HG03095 (cell line): ENCODE results near the gene HIGD1C.
"Not testable (repeated sequence)": the region's sequence is repeated elsewhere in the genome, so short reads cannot be mapped to it uniquely, and the experiment has no call there.

ENCODE experiments used
- ATAC-seq: cut with Tn5 transposase; IDR thresholded peaks from one replicate; pipeline ENCODE4 v1.9.1; 2021; ENCODE audit warnings: moderate library complexity; ENCODE audit not compliant: unreplicated experiment

HIGD1C gene

GRCh38 chr12:50952510-50952909, at the start of gene HIGD1C:
Gene HIGD1C, plus strand, starts transcription at chr12:50952544. Its CDS starts 1,455 bp downstream, at chr12:50953999.
- ATAC-seq: no peak

GRCh38 chr12:50908479-50908878, 43.9 kb upstream of the HIGD1C start:
- not testable (repeated sequence) for ATAC-seq

- not testable (repeated sequence) for ATAC-seq
Measured at GRCh38 chr12:50912361-50912760, 40.0 kb upstream of the HIGD1C start.

GRCh38 chr12:50913224-50913623, 39.1 kb upstream of the HIGD1C start:
- ATAC-seq: no peak

- no peak for ATAC-seq
Measured at GRCh38 chr12:50914872-50915484, 37.4 kb upstream of the HIGD1C start.

GRCh38 chr12:50916292-50916691, 36.1 kb upstream of the HIGD1C start:
- no peak for ATAC-seq

GRCh38 chr12:50918584-50919316, 33.6 kb upstream of the HIGD1C start:
- ATAC-seq: no peak

GRCh38 chr12:50922820-50923219, 29.5 kb upstream of the HIGD1C start:
- ATAC-seq: no peak

- ATAC-seq: no peak
Measured at GRCh38 chr12:50923361-50924130, 28.8 kb upstream of the HIGD1C start.

GRCh38 chr12:50924131-50924438, 28.3 kb upstream of the HIGD1C start:
- no peak for ATAC-seq

GRCh38 chr12:50924439-50925341, 27.7 kb upstream of the HIGD1C start:
- peak; percentile 87 for ATAC-seq

- ATAC-seq: no peak
Measured at GRCh38 chr12:50925342-50925651, 27.0 kb upstream of the HIGD1C start.

- ATAC-seq: no peak
Measured at GRCh38 chr12:50925920-50926319, 26.4 kb upstream of the HIGD1C start.

- ATAC-seq: no peak
Measured at GRCh38 chr12:50926415-50926814, 25.9 kb upstream of the HIGD1C start.

GRCh38 chr12:50926932-50927331, 25.4 kb upstream of the HIGD1C start:
- not testable (repeated sequence) for ATAC-seq

GRCh38 chr12:50927356-50927755, 25.0 kb upstream of the HIGD1C start:
- ATAC-seq: no peak

- ATAC-seq: no peak
Measured at GRCh38 chr12:50927766-50928224, 24.5 kb upstream of the HIGD1C start.

GRCh38 chr12:50928392-50928791, 24.0 kb upstream of the HIGD1C start:
- no peak for ATAC-seq

- ATAC-seq: no peak
Measured at GRCh38 chr12:50929831-50930230, 22.5 kb upstream of the HIGD1C start.

GRCh38 chr12:50930477-50930876, 21.9 kb upstream of the HIGD1C start:
- ATAC-seq: not testable (repeated sequence)

GRCh38 chr12:50932787-50933280, 19.5 kb upstream of the HIGD1C start:
- no peak for ATAC-seq
